Nephron progenitor cell (in vitro differentiated cells): Measurements from ENCODE around the gene STK38.

Experiments
- DNase-seq: peaks from one replicate; pipeline ENCODE4 v3.0.0; 2021
- H3K27ac Mint-ChIP-seq: 2 replicates; pipeline ENCODE4 v1.8.0; 2021; ENCODE audit warnings: mild to moderate bottlenecking, moderate library complexity, mixed read lengths
- H3K27me3 Mint-ChIP-seq: 2 replicates; pipeline ENCODE4 v1.8.0; 2021; ENCODE audit warnings: mild to moderate bottlenecking, low read depth, mixed read lengths; ENCODE audit not compliant: poor library complexity
- H3K36me3 Mint-ChIP-seq: 2 replicates; pipeline ENCODE4 v1.8.0; 2021; ENCODE audit warnings: low read depth, mixed read lengths
- H3K4me1 Mint-ChIP-seq: 2 replicates; pipeline ENCODE4 v1.8.0; 2021; ENCODE audit warnings: mixed read lengths
- H3K4me3 Mint-ChIP-seq: 2 replicates; pipeline ENCODE4 v1.8.0; 2021; ENCODE audit warnings: mild to moderate bottlenecking, moderate library complexity, mixed read lengths
- H3K9me3 Mint-ChIP-seq: 2 replicates; pipeline ENCODE4 v1.8.0; 2021; ENCODE audit warnings: mild to moderate bottlenecking, moderate library complexity, mixed read lengths
- TF ChIP-seq, protein P1 (sequence below): fragments of 200-600 bp; sonication (generic); IDR thresholded peaks from 2 replicates; pipeline ENCODE4 v1.5.0; 2021; ENCODE audit warnings: antibody characterized with exemption

STK38 gene

GRCh38 chr6:36515844-36516243 is 31.4 kb downstream of the STK38 start:
- Mint-ChIP-seq H3K4me3 (no peak overlapping the region), H3K4me1 (no peaks in the 10 kb centered on the region), H3K36me3 (peaks cover 64% of the 10 kb centered on the region), H3K27ac (no peak overlapping the region), H3K27me3 (no peaks in the 10 kb centered on the region), H3K9me3 (peaks cover 1% of the 10 kb centered on the region)
- TF ChIP-seq, protein P1, sequence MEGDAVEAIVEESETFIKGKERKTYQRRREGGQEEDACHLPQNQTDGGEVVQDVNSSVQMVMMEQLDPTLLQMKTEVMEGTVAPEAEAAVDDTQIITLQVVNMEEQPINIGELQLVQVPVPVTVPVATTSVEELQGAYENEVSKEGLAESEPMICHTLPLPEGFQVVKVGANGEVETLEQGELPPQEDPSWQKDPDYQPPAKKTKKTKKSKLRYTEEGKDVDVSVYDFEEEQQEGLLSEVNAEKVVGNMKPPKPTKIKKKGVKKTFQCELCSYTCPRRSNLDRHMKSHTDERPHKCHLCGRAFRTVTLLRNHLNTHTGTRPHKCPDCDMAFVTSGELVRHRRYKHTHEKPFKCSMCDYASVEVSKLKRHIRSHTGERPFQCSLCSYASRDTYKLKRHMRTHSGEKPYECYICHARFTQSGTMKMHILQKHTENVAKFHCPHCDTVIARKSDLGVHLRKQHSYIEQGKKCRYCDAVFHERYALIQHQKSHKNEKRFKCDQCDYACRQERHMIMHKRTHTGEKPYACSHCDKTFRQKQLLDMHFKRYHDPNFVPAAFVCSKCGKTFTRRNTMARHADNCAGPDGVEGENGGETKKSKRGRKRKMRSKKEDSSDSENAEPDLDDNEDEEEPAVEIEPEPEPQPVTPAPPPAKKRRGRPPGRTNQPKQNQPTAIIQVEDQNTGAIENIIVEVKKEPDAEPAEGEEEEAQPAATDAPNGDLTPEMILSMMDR: no peak
- DNase-seq: no peak

- H3K27me3 Mint-ChIP-seq: no peaks in the 10 kb centered on the region
- no peak overlapping the region for H3K4me3 Mint-ChIP-seq
- DNase-seq: no peak
- no peak overlapping the region for H3K27ac Mint-ChIP-seq
- H3K4me1 Mint-ChIP-seq: no peaks in the 10 kb centered on the region
- TF ChIP-seq, protein P1: no peak
- peaks cover 67% of the 10 kb centered on the region for H3K36me3 Mint-ChIP-seq
- peaks cover 8% of the 10 kb centered on the region for H3K9me3 Mint-ChIP-seq
Observed at GRCh38 chr6:36514554-36515456, 32.5 kb downstream of the STK38 start.

- no peak overlapping the region for H3K4me3 Mint-ChIP-seq
- H3K36me3 Mint-ChIP-seq: peaks cover 77% of the 10 kb centered on the region
Observed at GRCh38 chr6:36510365-36510764, 36.9 kb downstream of the STK38 start.

GRCh38 chr6:36508532-36508931 is 38.7 kb downstream of the STK38 start:
- DNase-seq: no peak
- TF ChIP-seq, protein P1: no peak
- no peaks in the 10 kb centered on the region for H3K27me3 Mint-ChIP-seq
- no peak overlapping the region for H3K4me3 Mint-ChIP-seq
- H3K4me1 Mint-ChIP-seq: peaks cover 16% of the 10 kb centered on the region
- H3K9me3 Mint-ChIP-seq: peaks cover 16% of the 10 kb centered on the region
- peaks cover 77% of the 10 kb centered on the region for H3K36me3 Mint-ChIP-seq
- no peak overlapping the region for H3K27ac Mint-ChIP-seq

More at GRCh38 chr6:36510365-36510764, 36.9 kb downstream of the STK38 start:
- Mint-ChIP-seq H3K4me1 (peaks cover 16% of the 10 kb centered on the region), H3K9me3 (peaks cover 16% of the 10 kb centered on the region), H3K27ac (no peak overlapping the region), H3K27me3 (no peaks in the 10 kb centered on the region)
- TF ChIP-seq, protein P1: no peak
- DNase-seq: no peak

DNA sequence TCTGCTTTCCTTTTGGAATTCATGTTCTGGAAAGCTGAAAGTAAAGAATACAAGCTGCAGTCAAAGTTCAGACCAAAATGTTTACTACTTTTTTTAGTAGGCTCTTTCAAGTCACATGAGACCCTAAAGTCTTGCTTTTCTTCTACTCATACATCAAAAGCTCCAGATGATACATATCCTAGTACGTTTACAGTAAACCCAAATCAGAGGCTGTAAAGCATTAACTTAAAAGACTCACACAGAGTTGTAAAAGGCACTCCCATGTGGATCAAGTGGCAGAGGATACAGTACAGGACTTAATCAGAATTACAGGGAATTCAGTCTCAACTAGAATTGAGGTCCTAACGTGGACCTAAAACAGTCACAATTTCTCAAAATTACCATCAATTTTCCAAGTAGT is 40.7 kb downstream of the STK38 start:
- H3K36me3 Mint-ChIP-seq: peaks cover 76% of the 10 kb centered on the region
- DNase-seq: no peak
- TF ChIP-seq, protein P1: no peak
- no peak overlapping the region for H3K27ac Mint-ChIP-seq
- H3K4me1 Mint-ChIP-seq: peaks cover 16% of the 10 kb centered on the region
- H3K27me3 Mint-ChIP-seq: no peaks in the 10 kb centered on the region
- peaks cover 16% of the 10 kb centered on the region for H3K9me3 Mint-ChIP-seq
- no peak overlapping the region for H3K4me3 Mint-ChIP-seq
